ENCODE measurements around the gene COPS9. TPM values are rescaled to one million over a fixed set of nuclear protein-coding genes. Genes with fewer than 3 reads are reported as not detected.

The COPS9 gene
- total RNA-seq, 1 donor from 2014 or later, result 140 TPM

GRCh38 chr2:240125742-240126141 lies 10.4 kb downstream of the COPS9 start:
- Mint-ChIP-seq H3K27ac (ENCODE audit: unreplicated experiment) (no peak overlapping the region), H3K9me3 (ENCODE audit: low read depth) (peaks cover 19% of the 10 kb centered on the region), H3K4me1 (ENCODE audit: low read depth) (no peaks in the 10 kb centered on the region), H3K36me3 (ENCODE audit: low read depth) (peaks cover 38% of the 10 kb centered on the region), H3K27me3 (ENCODE audit: low read depth) (no peaks in the 10 kb centered on the region), H3K4me3 (ENCODE audit: unreplicated experiment) (no peak overlapping the region)
- no peak for TF ChIP-seq CTCF (IDR thresholded peaks at IDR 0.05)
- peak; percentile 59 for DNase-seq (ENCODE audit: low spot score)

- Mint-ChIP-seq H3K27ac (ENCODE audit: unreplicated experiment) (no peak overlapping the region), H3K9me3 (ENCODE audit: low read depth) (peaks cover 19% of the 10 kb centered on the region), H3K36me3 (ENCODE audit: low read depth) (peaks cover 27% of the 10 kb centered on the region), H3K27me3 (ENCODE audit: low read depth) (no peaks in the 10 kb centered on the region), H3K4me1 (ENCODE audit: low read depth) (no peaks in the 10 kb centered on the region), H3K4me3 (ENCODE audit: unreplicated experiment) (no peak overlapping the region)
- DNase-seq (ENCODE audit: low spot score), result peak; percentile 67
- TF ChIP-seq CTCF (IDR thresholded peaks at IDR 0.05), result no peak
Observed at GRCh38 chr2:240124651-240125030, 11.5 kb downstream of the COPS9 start.

- no peaks in the 10 kb centered on the region for H3K27me3 Mint-ChIP-seq (ENCODE audit: low read depth)
- H3K27ac Mint-ChIP-seq (ENCODE audit: unreplicated experiment), result no peak overlapping the region
- no peaks in the 10 kb centered on the region for H3K4me1 Mint-ChIP-seq (ENCODE audit: low read depth)
- peaks cover 19% of the 10 kb centered on the region for H3K9me3 Mint-ChIP-seq (ENCODE audit: low read depth)
- no peak for TF ChIP-seq CTCF (IDR thresholded peaks at IDR 0.05)
- DNase-seq (ENCODE audit: low spot score), result peak; percentile 36
- H3K4me3 Mint-ChIP-seq (ENCODE audit: unreplicated experiment), result no peak overlapping the region
- peaks cover 26% of the 10 kb centered on the region for H3K36me3 Mint-ChIP-seq (ENCODE audit: low read depth)
Observed at GRCh38 chr2:240123821-240124650, 12.1 kb downstream of the COPS9 start.

- Mint-ChIP-seq H3K4me3 (ENCODE audit: unreplicated experiment) (no peak overlapping the region), H3K9me3 (ENCODE audit: low read depth) (peaks cover 26% of the 10 kb centered on the region), H3K27ac (ENCODE audit: unreplicated experiment) (no peak overlapping the region), H3K4me1 (ENCODE audit: low read depth) (no peaks in the 10 kb centered on the region), H3K27me3 (ENCODE audit: low read depth) (no peaks in the 10 kb centered on the region), H3K36me3 (ENCODE audit: low read depth) (peaks cover 9% of the 10 kb centered on the region)
- DNase-seq (ENCODE audit: low spot score), result peak; percentile 44
- TF ChIP-seq CTCF (IDR thresholded peaks at IDR 0.05), result no peak
Observed at GRCh38 chr2:240121675-240122074, 14.4 kb downstream of the COPS9 start.

GRCh38 chr2:240121190-240121589 lies 14.9 kb downstream of the COPS9 start:
- H3K36me3 Mint-ChIP-seq (ENCODE audit: low read depth), result peaks cover 8% of the 10 kb centered on the region
- no peak for TF ChIP-seq CTCF (IDR thresholded peaks at IDR 0.05)
- H3K4me3 Mint-ChIP-seq (ENCODE audit: unreplicated experiment), result no peak overlapping the region
- no peaks in the 10 kb centered on the region for H3K4me1 Mint-ChIP-seq (ENCODE audit: low read depth)
- no peaks in the 10 kb centered on the region for H3K27me3 Mint-ChIP-seq (ENCODE audit: low read depth)
- H3K27ac Mint-ChIP-seq (ENCODE audit: unreplicated experiment), result no peak overlapping the region
- peaks cover 25% of the 10 kb centered on the region for H3K9me3 Mint-ChIP-seq (ENCODE audit: low read depth)
- DNase-seq (ENCODE audit: low spot score), result no peak
